Ishikawa (cell line): ENCODE measurements around the gene RPRD1A.

ENCODE experiments used
- CEBPB ChIP-seq: IDR thresholded peaks from 2 replicates; pipeline ENCODE4 v1.6.1; 2012
- CREB1 ChIP-seq: IDR thresholded peaks from 2 replicates; pipeline ENCODE4 v1.6.1; 2012; ENCODE audit warnings: low read depth
- EGR1 ChIP-seq: IDR thresholded peaks from 2 replicates; pipeline ENCODE4 v1.6.1; 2012
- EP300 ChIP-seq: IDR thresholded peaks from 2 replicates; pipeline ENCODE4 v1.6.1; 2012; ENCODE audit warnings: borderline replicate concordance
- FOXM1 ChIP-seq: IDR thresholded peaks from 2 replicates; pipeline ENCODE4 v1.6.1; 2012; ENCODE audit warnings: low read depth, borderline replicate concordance
- MAX ChIP-seq: IDR thresholded peaks from 2 replicates; pipeline ENCODE4 v1.6.1; 2012
- NFIC ChIP-seq: IDR thresholded peaks from 2 replicates; pipeline ENCODE4 v1.6.1; 2012
- RAD21 ChIP-seq: IDR thresholded peaks from 2 replicates; pipeline ENCODE4 v1.6.1; 2012; ENCODE audit warnings: low read depth
- REST ChIP-seq: IDR thresholded peaks from 2 replicates; pipeline ENCODE4 v1.6.1; 2012; ENCODE audit warnings: low read depth, mild to moderate bottlenecking
- TAF1 ChIP-seq: IDR thresholded peaks from 2 replicates; pipeline ENCODE4 v1.6.1; 2012; ENCODE audit warnings: low read depth, mild to moderate bottlenecking
- TCF12 ChIP-seq: IDR thresholded peaks from 2 replicates; pipeline ENCODE4 v1.6.1; 2012; ENCODE audit warnings: low read depth
- TEAD4 ChIP-seq: IDR thresholded peaks from 2 replicates; pipeline ENCODE4 v1.6.1; 2012
- USF1 ChIP-seq: IDR thresholded peaks from 2 replicates; pipeline ENCODE4 v1.6.1; 2012
- YY1 ChIP-seq: IDR thresholded peaks from 2 replicates; pipeline ENCODE4 v1.6.1; 2012; ENCODE audit warnings: low read depth
- ZBTB7A ChIP-seq: IDR thresholded peaks from 2 replicates; pipeline ENCODE4 v1.6.1; 2012; ENCODE audit warnings: low read depth

The RPRD1A gene

GRCh38 chr18:36035253-36035652 is 32.1 kb downstream of the RPRD1A start:
- TF ChIP-seq YY1: no peak
- TF ChIP-seq REST: no peak
- TF ChIP-seq MAX: no peak
- no peak for TF ChIP-seq RAD21
- no peak for TF ChIP-seq TAF1
- no peak for TF ChIP-seq FOXM1
- TF ChIP-seq ZBTB7A: no peak
- TF ChIP-seq CREB1: no peak
- TF ChIP-seq TCF12: no peak
- no peak for TF ChIP-seq EP300
- TF ChIP-seq CEBPB: no peak
- no peak for TF ChIP-seq TEAD4

GRCh38 chr18:36034299-36034895 is 33.0 kb downstream of the RPRD1A start:
- TF ChIP-seq USF1: no peak

GRCh38 chr18:36031903-36032302 is 35.5 kb downstream of the RPRD1A start:
- TF ChIP-seq USF1: no peak
- no peak for TF ChIP-seq CREB1
- no peak for TF ChIP-seq RAD21
- no peak for TF ChIP-seq EP300
- no peak for TF ChIP-seq TAF1
- no peak for TF ChIP-seq YY1
- TF ChIP-seq FOXM1: no peak
- no peak for TF ChIP-seq NFIC
- TF ChIP-seq EGR1: no peak
- no peak for TF ChIP-seq TEAD4
- TF ChIP-seq TCF12: no peak
- TF ChIP-seq REST: no peak
- no peak for TF ChIP-seq ZBTB7A
- no peak for TF ChIP-seq MAX

- TF ChIP-seq CREB1 (no peak), TCF12 (no peak), MAX (no peak), ZBTB7A (no peak), RAD21 (no peak), NFIC (no peak), TAF1 (no peak), USF1 (no peak), EP300 (no peak), CEBPB (no peak)
Observed at GRCh38 chr18:36031407-36031806, 36.0 kb downstream of the RPRD1A start.

GRCh38 chr18:36028859-36029258 is 38.5 kb downstream of the RPRD1A start:
- TF ChIP-seq CEBPB: no peak
- TF ChIP-seq MAX: no peak
- TF ChIP-seq YY1: no peak
- no peak for TF ChIP-seq ZBTB7A
- TF ChIP-seq REST: no peak
- TF ChIP-seq FOXM1: no peak
- no peak for TF ChIP-seq RAD21
- TF ChIP-seq USF1: no peak
- TF ChIP-seq EP300: no peak
- no peak for TF ChIP-seq EGR1
- no peak for TF ChIP-seq CREB1
- TF ChIP-seq TCF12: no peak
